ENCODE data around the gene RBM39.

- no peak for TF ChIP-seq CTCF (IDR thresholded peaks at IDR 0.05; ENCODE audit: low read length)
- TF ChIP-seq EZH2 (IDR thresholded peaks at IDR 0.05; ENCODE audit: borderline replicate concordance, low read length) = no peak
Measured at GRCh38 chr20:35768731-35769664, 26.9 kb upstream of the RBM39 start.

All from OCI-LY1 (cell line).